ENCODE measurements around the gene C1orf21. TPM values are rescaled to one million over a fixed set of nuclear protein-coding genes. Genes with fewer than 3 reads are reported as not detected.

The C1orf21 gene
- total RNA-seq, 4 donors from 2014 or later = 24.0 to 43.0 (median 40.3) TPM

DNA sequence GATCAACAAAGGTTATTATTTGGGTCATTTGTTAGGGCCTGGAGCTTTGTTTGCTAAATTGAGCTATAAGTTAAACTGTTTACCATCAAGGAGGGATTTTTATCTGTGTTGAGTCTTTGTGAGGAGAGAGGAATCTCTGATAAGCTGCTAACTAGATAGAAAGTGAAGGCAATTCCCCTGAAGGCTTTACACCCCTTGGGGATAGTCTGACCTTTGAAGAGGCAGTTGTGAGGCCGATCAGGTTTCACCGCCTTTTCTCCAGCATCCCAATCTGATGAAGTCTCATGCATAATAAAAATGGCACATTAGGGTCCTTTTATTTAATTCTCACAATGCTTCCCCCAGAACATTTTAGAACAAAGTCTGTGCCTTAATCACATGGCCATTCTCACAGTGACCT lies 21.8 kb downstream of the C1orf21 start:
- TF ChIP-seq, protein P1, sequence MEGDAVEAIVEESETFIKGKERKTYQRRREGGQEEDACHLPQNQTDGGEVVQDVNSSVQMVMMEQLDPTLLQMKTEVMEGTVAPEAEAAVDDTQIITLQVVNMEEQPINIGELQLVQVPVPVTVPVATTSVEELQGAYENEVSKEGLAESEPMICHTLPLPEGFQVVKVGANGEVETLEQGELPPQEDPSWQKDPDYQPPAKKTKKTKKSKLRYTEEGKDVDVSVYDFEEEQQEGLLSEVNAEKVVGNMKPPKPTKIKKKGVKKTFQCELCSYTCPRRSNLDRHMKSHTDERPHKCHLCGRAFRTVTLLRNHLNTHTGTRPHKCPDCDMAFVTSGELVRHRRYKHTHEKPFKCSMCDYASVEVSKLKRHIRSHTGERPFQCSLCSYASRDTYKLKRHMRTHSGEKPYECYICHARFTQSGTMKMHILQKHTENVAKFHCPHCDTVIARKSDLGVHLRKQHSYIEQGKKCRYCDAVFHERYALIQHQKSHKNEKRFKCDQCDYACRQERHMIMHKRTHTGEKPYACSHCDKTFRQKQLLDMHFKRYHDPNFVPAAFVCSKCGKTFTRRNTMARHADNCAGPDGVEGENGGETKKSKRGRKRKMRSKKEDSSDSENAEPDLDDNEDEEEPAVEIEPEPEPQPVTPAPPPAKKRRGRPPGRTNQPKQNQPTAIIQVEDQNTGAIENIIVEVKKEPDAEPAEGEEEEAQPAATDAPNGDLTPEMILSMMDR (IDR thresholded peaks at IDR 0.05) = no peak
- DNase-seq (ENCODE audit: low spot score) (no peak), ATAC-seq (ENCODE audit: low FRiP score) (no peak)

DNA sequence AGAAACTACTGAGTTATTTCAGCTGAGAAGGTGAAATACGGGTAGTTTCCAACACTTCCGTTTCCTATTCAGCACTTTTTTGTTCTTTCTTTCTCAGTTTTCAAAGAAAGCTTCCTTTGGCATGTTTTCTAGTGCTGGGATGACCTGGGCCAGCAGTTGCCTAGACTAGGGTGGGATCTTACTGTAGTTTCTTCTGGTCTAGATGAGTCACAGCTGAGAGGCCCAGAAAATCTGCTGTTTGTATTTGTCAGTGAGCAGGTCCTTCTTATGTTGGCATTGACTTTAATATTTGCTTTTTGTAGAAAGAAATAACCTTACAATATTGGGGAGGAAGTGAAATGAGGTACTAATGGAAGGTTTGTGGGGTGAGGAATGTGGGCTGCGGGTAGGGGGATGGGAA lies 22.2 kb downstream of the C1orf21 start:
- ATAC-seq (ENCODE audit: low FRiP score) (no peak), DNase-seq (ENCODE audit: low spot score) (no peak)
- TF ChIP-seq, protein P1 (IDR thresholded peaks at IDR 0.05) = no peak

DNA sequence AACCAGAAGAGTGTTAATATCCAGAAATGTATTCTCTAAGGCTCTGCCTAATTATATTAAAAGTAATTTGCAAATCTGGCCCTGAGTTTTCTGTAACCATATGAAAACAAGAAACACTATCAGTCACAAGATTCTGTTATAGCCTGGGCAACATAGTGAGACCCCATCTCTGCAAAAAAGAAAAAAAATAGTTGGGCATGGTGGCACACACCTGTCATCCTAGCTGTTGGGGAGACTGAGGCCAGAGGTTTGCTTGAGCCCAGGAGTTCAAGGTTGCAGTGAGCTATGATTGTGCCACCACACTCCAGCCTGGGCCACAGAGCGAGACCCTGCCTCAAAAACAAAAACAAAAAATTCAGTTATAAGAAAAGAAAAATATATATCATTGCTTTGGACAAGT lies 25.6 kb downstream of the C1orf21 start:
- no peak for DNase-seq (ENCODE audit: low spot score)
- no peak for ATAC-seq (ENCODE audit: low FRiP score)
- TF ChIP-seq, protein P1 (IDR thresholded peaks at IDR 0.05) = no peak

DNA sequence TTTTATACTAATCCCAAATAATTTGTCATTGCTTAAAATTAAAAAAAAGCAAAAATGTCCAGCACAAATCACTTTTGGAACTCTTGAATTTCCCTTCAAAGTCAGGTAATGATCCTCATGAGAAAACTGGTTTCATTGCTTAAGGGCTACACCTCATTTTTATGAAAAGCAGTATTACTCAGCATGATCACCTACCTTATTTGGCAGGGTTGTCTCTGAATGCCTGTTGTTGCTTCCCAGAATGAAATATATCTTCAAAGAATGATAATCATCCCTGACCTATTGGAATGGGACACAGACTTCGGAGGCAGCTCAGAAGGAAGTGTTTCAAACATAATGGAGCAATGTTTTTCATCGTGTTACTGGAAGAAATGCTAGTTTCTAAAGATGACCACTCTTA lies 29.7 kb downstream of the C1orf21 start:
- TF ChIP-seq, protein P1 (IDR thresholded peaks at IDR 0.05) = no peak
- no peak for ATAC-seq (ENCODE audit: low FRiP score)
- DNase-seq (ENCODE audit: low spot score) = no peak

DNA sequence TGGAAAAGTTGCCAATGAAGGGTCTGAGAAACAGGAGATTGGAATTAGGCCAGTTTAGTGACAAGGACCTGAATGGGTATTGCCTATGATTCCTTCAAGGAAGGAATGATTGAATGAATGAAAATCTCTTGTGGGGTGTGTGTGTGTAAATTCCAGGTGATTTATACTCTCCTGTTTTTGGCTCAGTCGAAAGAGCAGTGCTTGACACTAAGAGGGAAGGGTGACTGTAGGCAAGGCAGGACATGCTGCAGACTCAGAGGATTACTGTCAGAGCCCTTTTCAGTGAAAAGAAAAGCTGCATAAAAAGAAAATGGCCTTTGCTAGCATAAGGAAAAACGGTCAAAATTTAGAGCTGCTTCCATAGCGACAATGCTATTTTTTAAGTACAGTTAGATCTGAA lies 30.1 kb downstream of the C1orf21 start:
- TF ChIP-seq, protein P1 (IDR thresholded peaks at IDR 0.05) = no peak
- no peak for ATAC-seq (ENCODE audit: low FRiP score)
- DNase-seq (ENCODE audit: low spot score) = no peak

DNA sequence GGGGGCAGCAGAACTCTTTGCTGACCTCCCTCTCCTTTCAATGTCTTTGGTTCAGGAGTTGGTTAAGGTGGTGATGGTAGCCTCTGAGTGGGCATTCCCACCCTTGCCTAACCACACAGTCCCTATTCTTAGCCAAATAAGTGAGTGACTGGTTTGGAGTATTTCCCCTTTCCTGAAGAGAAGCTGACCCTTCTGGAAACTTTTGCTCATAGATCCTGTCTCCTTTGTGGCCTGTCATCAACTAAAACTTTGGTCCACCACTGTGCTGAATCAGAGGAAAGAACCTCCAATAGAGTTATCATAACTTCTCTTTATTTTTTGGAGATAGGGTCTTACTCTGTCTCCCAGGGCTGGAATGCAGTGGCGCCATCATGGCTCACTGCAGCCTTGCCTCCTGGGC lies 31.1 kb downstream of the C1orf21 start:
- DNase-seq (ENCODE audit: low spot score) (no peak), ATAC-seq (ENCODE audit: low FRiP score) (no peak)
- TF ChIP-seq, protein P1 (IDR thresholded peaks at IDR 0.05) = no peak

DNA sequence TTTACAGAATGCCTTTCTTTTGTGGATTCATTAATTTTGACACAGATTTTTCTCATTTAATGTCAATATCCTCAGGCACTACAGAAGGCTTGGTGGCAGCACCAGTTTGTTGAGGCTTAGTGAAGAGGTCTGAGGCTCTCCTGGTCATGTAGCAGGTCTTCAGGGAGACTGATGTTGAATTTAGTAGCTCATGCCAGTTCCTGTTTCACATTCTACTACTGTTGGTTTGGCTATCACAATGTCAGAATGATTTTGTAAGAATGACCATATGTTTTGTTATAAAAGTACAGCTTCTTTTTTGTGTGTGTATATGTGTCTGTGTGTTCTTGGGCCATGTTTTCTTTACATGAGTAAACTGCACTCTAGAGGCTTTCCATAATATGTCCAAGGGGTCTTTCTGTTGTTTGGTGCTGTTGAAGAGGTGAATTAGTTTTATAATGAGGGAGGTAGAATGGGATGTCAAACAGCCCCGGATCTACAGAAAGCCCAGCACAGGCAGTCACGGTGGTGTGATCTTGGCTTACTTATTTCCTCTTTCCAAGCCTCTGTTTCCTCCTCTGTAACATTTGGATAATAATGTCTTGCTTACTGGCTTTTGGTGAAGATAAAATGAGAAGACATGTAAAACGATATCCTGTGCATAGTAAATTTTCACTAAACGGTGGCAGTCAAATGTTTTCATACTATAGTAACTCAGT lies 32.0 kb downstream of the C1orf21 start:
- DNase-seq (ENCODE audit: low spot score) = no peak
- no peak for ATAC-seq (ENCODE audit: low FRiP score)
- TF ChIP-seq, protein P1 (IDR thresholded peaks at IDR 0.05) = no peak

Measured in omental fat pad (tissue), 4 donors.